ENCODE results near the gene DEFB125. TPM values are rescaled to one million over a fixed set of nuclear protein-coding genes. Genes with fewer than 3 reads are reported as not detected.

DEFB125 gene
- total and polyA plus RNA-seq, 2 donors (not counting 3 experiments of a cell fraction or from before 2014, with no cell fraction given): not detected

DNA sequence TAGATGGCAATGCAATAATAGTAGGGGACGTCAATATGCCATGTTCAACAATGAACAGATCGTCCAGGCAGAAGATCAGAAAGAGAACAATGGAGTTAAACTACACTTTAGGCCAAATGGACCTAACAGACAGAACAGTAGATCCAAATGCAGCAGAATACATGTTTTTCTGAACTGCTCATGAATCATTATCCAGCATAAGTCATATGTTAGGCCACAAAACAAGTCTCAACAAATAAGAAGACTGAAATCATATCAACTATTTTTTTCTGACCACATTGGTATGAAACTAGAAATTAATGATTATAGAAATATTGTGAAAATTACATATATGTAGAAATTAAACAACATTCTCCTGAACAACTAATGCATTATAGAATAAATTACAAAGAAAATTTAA lies 10.2 kb upstream of the DEFB125 start:
- intact Hi-C loops (cut with micrococcal nuclease): no loop called here
- CTCF ChIA-PET: no interaction called here
- Histone ChIP-seq H3K9me3 (replicated peaks; ENCODE audit: control insufficient read depth, insufficient read depth, low read length) (no peaks in the 10 kb centered on the region), H4K20me1 (replicated peaks; ENCODE audit: control insufficient read depth, extremely low read depth, insufficient read depth, low read length) (no peaks in the 10 kb centered on the region), H3K79me2 (ENCODE audit: control insufficient read depth, insufficient read depth, low read length) (no peaks in the 10 kb centered on the region), H3K27me3 (ENCODE audit: control insufficient read depth in 2 of 2, insufficient read depth in 2 of 2, low read length in 2 of 2) (peaks cover 0 to 8% of the 10 kb centered on the region in 2 experiments), H3K9ac (replicated peaks; ENCODE audit: extremely low read depth, insufficient read depth, low read length) (no peak overlapping the region), H3K4me3 (replicated peaks in 1 of 3; ENCODE audit: insufficient read depth in 1 of 3, low read depth in 1 of 3, low read length in 3 of 3) (no peak overlapping the region), H3K36me3 (ENCODE audit: control insufficient read depth in 2 of 2, extremely low read depth in 1 of 2, insufficient read depth in 2 of 2, low read length in 2 of 2) (no peaks in the 10 kb centered on the region), H3K27ac (ENCODE audit: insufficient read depth, low read depth, low read length) (no peak overlapping the region), H3K9me1 (replicated peaks; ENCODE audit: control insufficient read depth, extremely low read depth, insufficient read depth, low read length) (no peaks in the 10 kb centered on the region), H2AFZ (ENCODE audit: low read depth, low read length) (no peak overlapping the region), H3K4me1 (ENCODE audit: control insufficient read depth, extremely low read depth, insufficient read depth, low read length) (no peaks in the 10 kb centered on the region), H3K4me2 (ENCODE audit: insufficient read depth, low read length) (no peak overlapping the region)
- FAIRE-seq: no peak
- POLR2A ChIA-PET: no interaction called here
- dilution Hi-C loops (cut with MboI; ENCODE audit: extremely low pct_ligation_motif_present, low sequenced_read_pairs): no loop called here
- DNase-seq (ENCODE audit: low read depth, low spot score): no peak
- TF ChIP-seq POLR2A (IDR thresholded peaks at IDR 0.05; ENCODE audit: low read depth, low read length): no peak
- TF ChIP-seq EZH2 (IDR thresholded peaks at IDR 0.05; ENCODE audit: borderline replicate concordance, low read depth, low read length, severe bottlenecking): no peak
- BruUV-seq (replicated peaks): no TSS peak

DNA sequence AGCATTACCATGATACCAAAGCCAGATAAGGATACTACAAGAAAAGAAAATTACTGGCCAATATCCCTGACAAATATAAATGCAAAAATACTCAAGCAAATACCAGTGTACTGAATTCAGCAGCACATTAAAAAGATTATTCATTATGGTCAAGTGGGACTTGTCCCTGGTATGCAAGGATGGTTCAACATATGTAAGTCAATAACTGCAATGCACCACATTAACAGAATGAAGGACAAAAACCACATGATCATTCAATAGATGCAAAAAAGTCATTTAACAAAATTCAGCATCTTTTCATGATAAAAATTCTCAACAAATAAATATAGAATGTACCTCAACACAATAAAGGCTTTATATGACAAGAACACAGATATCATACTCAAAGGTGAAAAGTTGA lies 9.1 kb upstream of the DEFB125 start:
- H3K27me3 ChIP-seq (ENCODE audit: control insufficient read depth in 2 of 2, insufficient read depth in 2 of 2, low read length in 2 of 2): peaks cover 0 to 8% of the 10 kb centered on the region in 2 experiments
- CTCF ChIA-PET: no interaction called here
- no peaks in the 10 kb centered on the region for H3K9me3 ChIP-seq (replicated peaks; ENCODE audit: control insufficient read depth, insufficient read depth, low read length)
- H3K27ac ChIP-seq (ENCODE audit: insufficient read depth, low read depth, low read length): no peak overlapping the region
- FAIRE-seq (no peak), DNase-seq (ENCODE audit: low read depth, low spot score) (no peak)
- no peaks in the 10 kb centered on the region for H3K4me1 ChIP-seq (ENCODE audit: control insufficient read depth, extremely low read depth, insufficient read depth, low read length)
- TF ChIP-seq POLR2AphosphoS5 (IDR thresholded peaks at IDR 0.05; ENCODE audit: insufficient read depth, low read depth, low read length) (no peak), MYC (IDR thresholded peaks at IDR 0.05; ENCODE audit: low read depth, low read length) (no peak), FOS (IDR thresholded peaks at IDR 0.05; ENCODE audit: borderline replicate concordance, insufficient read depth, low read length) (no peak), EZH2 (IDR thresholded peaks at IDR 0.05; ENCODE audit: borderline replicate concordance, low read depth, low read length, severe bottlenecking) (no peak), JUN (IDR thresholded peaks at IDR 0.05; ENCODE audit: borderline replicate concordance, insufficient read depth, insufficient read length, low read depth) (no peak), GATA2 (IDR thresholded peaks at IDR 0.05; ENCODE audit: insufficient read depth, insufficient read length, low read depth, low read length) (no peak), POLR2A (IDR thresholded peaks at IDR 0.05; ENCODE audit: low read depth, low read length) (no peak)
- TF ChIP-seq, protein P1, sequence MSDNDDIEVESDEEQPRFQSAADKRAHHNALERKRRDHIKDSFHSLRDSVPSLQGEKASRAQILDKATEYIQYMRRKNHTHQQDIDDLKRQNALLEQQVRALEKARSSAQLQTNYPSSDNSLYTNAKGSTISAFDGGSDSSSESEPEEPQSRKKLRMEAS (IDR thresholded peaks at IDR 0.05; ENCODE audit: insufficient read depth, insufficient read length): no peak
- TF ChIP-seq, protein P2, sequence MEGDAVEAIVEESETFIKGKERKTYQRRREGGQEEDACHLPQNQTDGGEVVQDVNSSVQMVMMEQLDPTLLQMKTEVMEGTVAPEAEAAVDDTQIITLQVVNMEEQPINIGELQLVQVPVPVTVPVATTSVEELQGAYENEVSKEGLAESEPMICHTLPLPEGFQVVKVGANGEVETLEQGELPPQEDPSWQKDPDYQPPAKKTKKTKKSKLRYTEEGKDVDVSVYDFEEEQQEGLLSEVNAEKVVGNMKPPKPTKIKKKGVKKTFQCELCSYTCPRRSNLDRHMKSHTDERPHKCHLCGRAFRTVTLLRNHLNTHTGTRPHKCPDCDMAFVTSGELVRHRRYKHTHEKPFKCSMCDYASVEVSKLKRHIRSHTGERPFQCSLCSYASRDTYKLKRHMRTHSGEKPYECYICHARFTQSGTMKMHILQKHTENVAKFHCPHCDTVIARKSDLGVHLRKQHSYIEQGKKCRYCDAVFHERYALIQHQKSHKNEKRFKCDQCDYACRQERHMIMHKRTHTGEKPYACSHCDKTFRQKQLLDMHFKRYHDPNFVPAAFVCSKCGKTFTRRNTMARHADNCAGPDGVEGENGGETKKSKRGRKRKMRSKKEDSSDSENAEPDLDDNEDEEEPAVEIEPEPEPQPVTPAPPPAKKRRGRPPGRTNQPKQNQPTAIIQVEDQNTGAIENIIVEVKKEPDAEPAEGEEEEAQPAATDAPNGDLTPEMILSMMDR (IDR thresholded peaks at IDR 0.05; ENCODE audit: extremely low read depth in 1 of 2, insufficient read depth in 1 of 2, low read depth in 1 of 2, low read length in 2 of 2): no peak
- no peak overlapping the region for H3K9ac ChIP-seq (replicated peaks; ENCODE audit: extremely low read depth, insufficient read depth, low read length)
- no TSS peak for BruUV-seq (replicated peaks)
- no peaks in the 10 kb centered on the region for H3K79me2 ChIP-seq (ENCODE audit: control insufficient read depth, insufficient read depth, low read length)
- dilution Hi-C loops (cut with MboI; ENCODE audit: extremely low pct_ligation_motif_present, low sequenced_read_pairs) (no loop called here), intact Hi-C loops (cut with micrococcal nuclease) (no loop called here)
- no peaks in the 10 kb centered on the region for H3K36me3 ChIP-seq (ENCODE audit: control insufficient read depth in 2 of 2, extremely low read depth in 1 of 2, insufficient read depth in 2 of 2, low read length in 2 of 2)
- H3K9me1 ChIP-seq (replicated peaks; ENCODE audit: control insufficient read depth, extremely low read depth, insufficient read depth, low read length): no peaks in the 10 kb centered on the region
- POLR2A ChIA-PET: no interaction called here
- H3K4me2 ChIP-seq (ENCODE audit: insufficient read depth, low read length): no peak overlapping the region
- H3K4me3 ChIP-seq (replicated peaks in 1 of 3; ENCODE audit: insufficient read depth in 1 of 3, low read depth in 1 of 3, low read length in 3 of 3): no peak overlapping the region
- H4K20me1 ChIP-seq (replicated peaks; ENCODE audit: control insufficient read depth, extremely low read depth, insufficient read depth, low read length): no peaks in the 10 kb centered on the region
- H2AFZ ChIP-seq (ENCODE audit: low read depth, low read length): no peak overlapping the region
